Measurements from ENCODE around the gene ACAP2.

- no peak for TF ChIP-seq EZH2phosphoT487 (IDR thresholded peaks at IDR 0.05; ENCODE audit: low read depth, severe bottlenecking, unreplicated experiment)
- no peak for TF ChIP-seq CTCF (IDR thresholded peaks at IDR 0.05; ENCODE audit: poor library complexity)
- no peak for TF ChIP-seq EZH2 (IDR thresholded peaks at IDR 0.05; ENCODE audit: borderline replicate concordance)
Measured at GRCh38 chr3:195227871-195228270, 214.9 kb downstream of the ACAP2 start.

Measured in hepatocyte (in vitro differentiated cells).